Hematopoietic multipotent progenitor cell treated with erythropoietin and hydrocortisone succinate and interleukin-3 and kit ligand, for 6 days (in vitro differentiated cells): Measurements from ENCODE around the gene CREB3L1.

Experiments
- DNase-seq: peaks from one replicate; pipeline ENCODE4 v3.0.0-alpha.2; 2015

CREB3L1 gene

DNA sequence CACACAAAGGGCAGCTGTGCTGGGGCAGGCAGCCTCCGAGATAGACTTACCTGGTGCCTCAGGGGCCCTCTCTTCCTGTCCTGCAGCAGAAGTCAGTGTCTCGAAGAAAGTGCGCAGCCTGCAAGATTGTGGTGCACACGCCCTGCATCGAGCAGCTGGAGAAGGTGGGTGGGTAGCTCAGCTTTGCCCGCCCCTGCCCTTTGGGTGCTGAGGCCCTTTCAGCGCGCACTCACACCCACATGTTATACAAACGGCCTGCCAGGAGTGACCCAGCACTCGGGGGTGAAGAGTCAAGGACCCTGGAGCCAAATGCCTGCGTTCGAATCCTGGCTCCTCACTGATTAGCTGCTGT is 90.4 kb downstream of the CREB3L1 start:
- no peak for DNase-seq

DNA sequence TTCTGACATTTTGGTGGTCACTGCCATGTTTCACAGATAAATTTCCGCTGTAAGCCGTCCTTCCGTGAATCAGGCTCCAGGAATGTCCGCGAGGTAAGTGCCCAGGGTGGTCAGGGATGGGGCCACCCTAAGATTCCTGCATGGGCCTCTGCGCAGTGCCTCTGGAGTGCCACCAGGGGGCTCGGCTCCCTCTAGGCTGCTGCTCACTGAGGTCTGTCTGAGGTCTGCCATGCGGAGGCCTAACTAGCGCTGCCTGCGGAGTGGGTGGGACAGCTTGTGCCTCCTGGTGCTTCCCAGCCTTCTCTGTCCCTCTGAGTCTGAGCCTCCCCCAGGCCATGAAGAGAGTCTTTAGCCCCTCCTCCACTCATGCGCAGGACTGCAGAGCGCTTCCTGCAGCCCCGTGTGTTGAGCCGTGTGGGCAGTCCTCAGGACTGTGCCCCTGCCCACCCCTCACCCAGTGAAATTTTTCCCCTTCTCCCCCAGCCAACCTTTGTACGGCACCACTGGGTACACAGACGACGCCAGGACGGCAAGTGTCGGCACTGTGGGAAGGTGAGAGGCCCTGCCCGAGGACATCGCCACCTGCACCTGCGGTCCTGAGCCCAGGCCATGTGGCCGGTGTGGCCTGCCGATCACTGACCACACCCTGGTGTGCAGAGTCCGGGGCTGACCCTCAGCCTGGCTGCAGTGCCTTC is 92.1 kb downstream of the CREB3L1 start:
- DNase-seq = peak; percentile 86

DNA sequence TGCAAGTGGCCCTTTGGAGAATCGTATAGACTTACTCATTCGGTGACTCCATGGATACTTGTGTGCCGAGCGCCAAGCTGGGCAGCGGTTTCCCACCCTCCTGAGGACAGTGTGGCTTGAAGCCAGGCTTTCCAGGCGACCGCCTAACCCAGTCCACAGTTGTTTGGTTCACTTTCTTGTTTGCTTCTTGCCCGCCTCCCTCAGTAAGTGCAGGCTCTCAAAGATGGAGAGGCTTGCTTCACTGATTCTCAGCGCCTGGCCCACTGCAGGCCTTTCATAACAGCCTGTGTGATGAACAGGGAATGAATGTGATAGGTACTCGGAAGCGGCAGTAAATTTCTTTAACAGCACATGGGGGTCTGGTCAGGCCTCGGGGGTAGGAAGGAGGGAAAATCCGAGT is 92.8 kb downstream of the CREB3L1 start:
- DNase-seq = no peak
